Measurements from ENCODE around the gene SLC45A1.
"Not testable (repeated sequence)": the region's sequence is repeated elsewhere in the genome, so short reads cannot be mapped to it uniquely, and the experiment has no call there.

SLC45A1 gene

GRCh38 chr1:8317647-8318381 lies at the start of gene SLC45A1:
TSS of gene SLC45A1 (plus strand) at chr1:8318114. CDS start at chr1:8324330, 6,216 bp downstream.
- DNase-seq = peak; percentile 55

DNA sequence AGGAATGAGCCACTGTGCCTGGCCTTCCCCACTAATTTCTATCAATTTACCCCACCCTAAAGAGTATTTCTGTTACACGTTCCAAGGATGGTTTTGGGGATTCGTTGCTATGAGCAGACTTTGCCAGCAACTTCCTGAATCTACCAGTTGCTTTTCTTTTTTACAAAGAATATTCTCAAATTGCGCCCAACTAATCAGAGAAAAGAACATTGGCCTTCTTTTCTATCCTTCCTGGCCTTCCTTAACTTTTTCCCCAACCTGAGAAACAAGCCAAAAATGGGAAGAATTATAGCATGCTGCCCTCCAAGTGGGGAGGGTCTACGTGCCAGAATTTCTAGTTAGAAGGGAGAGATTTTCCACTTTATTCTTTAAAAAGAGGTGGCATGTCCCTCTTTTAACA lies 44.9 kb upstream of the SLC45A1 start:
- DNase-seq = no peak

GRCh38 chr1:8274352-8274751 lies 43.6 kb upstream of the SLC45A1 start:
- peak; percentile 83 for DNase-seq

DNA sequence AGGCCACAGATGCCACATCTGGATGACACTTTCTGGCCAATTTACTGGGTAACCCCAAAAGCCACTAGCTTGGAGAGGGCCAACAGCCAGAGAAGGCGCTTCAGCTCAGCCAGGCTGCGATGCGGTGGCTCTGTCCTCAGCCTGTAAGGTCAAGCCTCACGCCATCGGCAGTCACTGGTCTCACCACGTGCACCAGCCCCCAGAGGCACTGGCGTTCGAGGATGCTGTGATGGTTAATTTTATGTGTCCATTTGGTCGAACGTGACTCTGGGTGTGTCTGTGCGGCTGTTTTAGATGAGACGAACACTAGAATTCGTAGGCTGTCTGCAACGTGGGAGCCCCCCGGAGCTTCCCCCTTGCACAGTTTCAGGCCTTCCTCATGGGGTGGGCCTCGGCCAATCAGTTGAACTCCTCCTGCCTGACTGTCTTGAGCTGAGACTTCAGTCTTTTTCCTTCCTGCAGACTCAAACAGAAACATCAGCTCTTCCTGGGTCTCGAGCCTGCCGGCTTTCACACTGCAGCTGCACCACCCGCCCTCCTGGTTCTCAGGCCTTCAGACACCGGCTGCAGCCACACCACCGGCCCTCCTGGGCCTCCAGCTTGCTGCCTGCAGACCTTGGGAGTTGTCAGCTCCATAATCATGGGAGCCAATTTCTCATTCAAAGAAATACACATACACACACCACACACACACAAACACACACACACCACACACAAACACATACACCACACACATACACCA lies 41.6 kb upstream of the SLC45A1 start:
- no peak for DNase-seq

- DNase-seq = no peak
These were observed 41.0 kb upstream of the SLC45A1 start for GRCh38 chr1:8276932-8277331.

DNA sequence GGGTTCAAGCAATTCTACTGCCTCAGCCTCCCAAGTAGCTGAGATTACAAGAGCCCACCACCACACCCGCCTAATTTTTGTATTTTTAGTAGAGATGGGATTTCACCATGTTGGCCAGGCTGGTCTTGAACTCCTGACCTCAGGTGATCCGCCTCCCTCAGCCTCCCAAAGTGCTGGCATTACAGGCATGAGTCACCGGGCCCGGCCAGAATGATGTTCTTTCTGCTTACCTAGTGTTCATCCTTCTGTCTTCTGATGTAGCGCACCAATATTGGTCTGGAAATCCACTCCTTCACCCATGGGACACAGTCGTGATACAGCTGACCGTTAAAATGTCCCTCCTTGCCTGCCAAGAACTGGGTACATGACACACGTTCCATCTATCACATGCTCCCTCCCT lies 39.2 kb upstream of the SLC45A1 start:
- not testable (repeated sequence) for DNase-seq

- no peak for DNase-seq
These were observed 35.9 kb upstream of the SLC45A1 start for GRCh38 chr1:8281843-8282509.

DNA sequence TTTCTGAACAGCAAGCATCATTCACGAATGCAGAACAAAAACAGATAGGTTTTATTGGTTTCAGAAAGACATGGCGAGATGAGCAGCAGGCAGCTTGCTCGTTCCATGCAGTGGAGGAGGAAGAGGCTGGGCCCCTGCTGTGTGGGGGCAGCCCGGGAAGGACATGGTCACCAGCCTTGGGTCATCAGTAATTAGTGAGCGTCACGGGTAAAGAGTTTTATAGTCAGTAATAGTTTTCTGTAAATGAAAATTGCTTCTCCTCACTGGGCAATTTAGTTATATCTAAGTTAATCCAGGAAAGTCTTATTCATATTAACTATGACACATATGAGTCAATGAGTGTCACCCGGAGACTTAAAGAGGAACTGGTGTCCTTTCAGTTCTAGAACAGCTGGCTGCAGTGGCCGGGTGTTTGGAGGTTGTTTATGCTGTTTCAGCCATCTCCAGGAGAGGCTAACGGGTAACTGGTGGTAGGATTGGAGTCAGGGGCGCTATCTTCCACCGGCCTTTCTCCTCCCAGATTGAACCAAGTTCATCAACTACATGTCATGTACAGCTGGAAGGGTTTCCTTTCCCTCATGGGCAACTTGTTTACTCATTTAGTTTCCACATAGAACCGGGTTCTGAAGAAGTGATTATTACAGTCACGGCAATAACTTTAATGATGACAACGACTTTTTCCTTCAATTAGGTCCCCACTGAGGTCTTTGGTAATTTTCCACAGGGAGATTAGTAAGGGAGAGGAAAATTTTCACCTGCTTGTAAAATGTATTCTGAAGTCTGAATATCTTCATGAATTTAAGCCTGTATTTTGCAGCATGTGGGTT lies 34.6 kb upstream of the SLC45A1 start:
- no peak for DNase-seq

DNA sequence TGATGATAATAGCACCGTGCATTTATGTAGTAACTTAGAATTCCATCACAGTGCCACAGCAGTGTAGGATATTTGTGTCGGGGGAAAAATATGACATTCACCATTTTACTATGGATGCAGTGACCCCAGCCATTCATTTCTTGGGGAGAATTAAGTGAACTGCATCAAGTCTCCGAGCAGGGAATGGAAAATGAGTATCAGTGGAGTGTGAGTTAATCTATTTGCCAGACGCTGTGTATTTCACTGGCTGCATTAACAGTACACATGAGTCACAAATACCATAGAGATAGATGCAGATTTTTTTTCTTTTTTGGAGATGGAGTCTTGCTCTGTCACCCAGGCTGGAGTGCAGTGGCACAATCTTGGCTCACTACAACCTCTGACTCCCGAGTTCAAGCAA lies 33.8 kb upstream of the SLC45A1 start:
- DNase-seq = no peak

- no peak for DNase-seq
These were observed 32.8 kb upstream of the SLC45A1 start for GRCh38 chr1:8285103-8285502.

GRCh38 chr1:8285965-8286364 lies 31.9 kb upstream of the SLC45A1 start:
- DNase-seq = no peak

GRCh38 chr1:8293118-8293517 lies 24.8 kb upstream of the SLC45A1 start:
- DNase-seq = no peak

- DNase-seq = no peak
These were observed 24.2 kb upstream of the SLC45A1 start for GRCh38 chr1:8293641-8294169.

DNA sequence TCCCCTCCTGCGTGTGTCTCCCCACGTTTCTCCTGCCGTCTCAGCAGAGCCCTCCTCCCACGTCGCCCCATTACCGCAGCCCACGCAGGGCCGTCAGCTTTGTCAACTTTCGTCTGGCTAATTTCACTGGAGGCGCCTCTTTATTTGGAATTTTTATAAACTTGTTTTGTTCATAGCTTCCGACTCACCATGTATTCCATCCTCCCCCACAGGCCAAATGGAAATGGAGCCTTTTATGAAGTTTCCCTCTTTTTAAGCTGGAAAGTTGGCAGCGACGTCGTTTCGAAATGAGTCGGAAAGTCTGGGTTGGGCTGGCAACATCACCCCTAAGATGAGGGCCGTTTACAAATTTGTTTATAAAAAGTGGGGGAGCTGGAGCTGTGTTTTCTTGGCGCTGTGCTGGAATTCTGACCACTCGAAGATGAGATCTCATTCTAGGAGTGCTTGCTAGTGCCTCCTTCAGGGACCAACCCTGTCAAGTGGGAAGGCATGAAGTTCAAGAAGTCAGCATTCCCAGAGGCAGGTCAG lies 23.7 kb upstream of the SLC45A1 start:
- no peak for DNase-seq

- peak; percentile 21 for DNase-seq
These were observed 20.7 kb upstream of the SLC45A1 start for GRCh38 chr1:8297245-8297644.

DNA sequence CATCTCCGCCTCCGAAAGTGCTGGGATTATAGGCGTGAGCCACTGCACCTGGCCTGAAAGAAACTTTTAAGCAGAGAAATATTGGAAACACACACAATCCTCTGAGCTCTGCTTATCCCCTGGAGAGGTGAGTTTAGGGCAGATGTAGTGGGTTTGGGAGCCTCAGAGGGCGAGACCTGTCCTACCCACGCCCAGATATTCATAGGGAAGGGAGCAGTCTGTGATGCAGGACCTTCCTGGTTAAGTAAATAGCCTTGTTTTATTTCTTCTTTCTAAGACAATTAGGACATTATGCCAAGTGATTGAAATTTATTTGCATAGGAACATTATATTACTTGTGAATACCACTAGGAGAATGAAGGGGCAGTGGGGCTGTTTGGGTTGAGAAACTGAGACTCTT lies 18.0 kb upstream of the SLC45A1 start:
- DNase-seq = no peak

GRCh38 chr1:8302081-8302956 lies 15.6 kb upstream of the SLC45A1 start:
- no peak for DNase-seq

GRCh38 chr1:8303141-8303540 lies 14.8 kb upstream of the SLC45A1 start:
- DNase-seq = no peak

DNA sequence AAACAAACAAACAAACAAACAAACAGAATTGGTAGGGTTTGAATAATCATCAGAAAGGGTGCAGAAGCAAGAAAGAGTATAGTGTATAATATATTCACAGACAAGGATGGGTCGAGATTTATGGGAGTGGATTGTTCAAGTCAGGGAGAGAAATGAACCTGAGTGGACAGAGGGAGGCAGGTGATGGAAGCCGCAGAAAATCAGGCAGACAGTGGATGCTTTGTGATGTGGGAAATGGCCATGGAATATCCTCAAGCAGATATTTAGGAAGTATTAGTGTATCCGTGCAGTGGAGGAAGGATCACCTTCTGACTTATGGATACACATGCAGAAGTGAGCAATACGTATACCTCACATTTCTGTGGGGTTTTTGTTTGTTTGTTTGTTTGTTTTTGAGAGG lies 14.0 kb upstream of the SLC45A1 start:
- DNase-seq = no peak

GRCh38 chr1:8307628-8308027 lies 10.3 kb upstream of the SLC45A1 start:
- no peak for DNase-seq

GRCh38 chr1:8311068-8311718 lies 6.7 kb upstream of the SLC45A1 start:
- no peak for DNase-seq

Data from DMS153 (cell line).